Natural killer cell treated with Interleukin-12 subunit alpha and Interleukin-12 subunit beta and Interleukin-15 and Interleukin-18, amount 100 ng/mL, for 72 hours (primary cell): ENCODE results near the gene PTGES2. TPM values are rescaled to one million over a fixed set of nuclear protein-coding genes. Genes with fewer than 3 reads are reported as not detected.

Source experiments
- ATAC-seq, 2 donors: fragments of 150-1000 bp; cut with Tn5 transposase in 1 of 2; sonication (Bioruptor Pico), chemical (Tn5 transposase) in 1 of 2; 2 replicates each; pipeline ENCODE4 v1.10.0; 2021
- DNase-seq: peaks from one replicate; pipeline ENCODE4 v3.0.0; 2022; ENCODE audit warnings: low spot score
- H3K27ac Mint-ChIP-seq, 2 donors: 1 replicate in 1 of 2; 2 replicates in 1 of 2; pipeline ENCODE4 v1.8.0; 2022; ENCODE audit warnings: mixed read lengths in 2 of 2, mild to moderate bottlenecking in 1 of 2, moderate library complexity in 1 of 2
- H3K27me3 Mint-ChIP-seq, 2 donors: 1 replicate in 1 of 2; 2 replicates in 1 of 2; pipeline ENCODE4 v1.8.0; 2022; ENCODE audit warnings: mixed read lengths in 2 of 2
- H3K36me3 Mint-ChIP-seq: one replicate; pipeline ENCODE4 v1.8.0; 2022; ENCODE audit warnings: mixed read lengths
- H3K4me1 Mint-ChIP-seq, 2 donors: 1 replicate in 1 of 2; 2 replicates in 1 of 2; pipeline ENCODE4 v1.8.0; 2022; ENCODE audit warnings: low read depth in 2 of 2, mixed read lengths in 2 of 2, mild to moderate bottlenecking in 1 of 2
- H3K4me3 Mint-ChIP-seq: one replicate; pipeline ENCODE4 v1.8.0; 2022; ENCODE audit warnings: mixed read lengths
- H3K9me3 Mint-ChIP-seq: 2 replicates; pipeline ENCODE4 v1.8.0; 2022; ENCODE audit warnings: mixed read lengths
- total RNA-seq, 2 donors: library from RNA; stranded (reverse); gene quantifications; one replicate each; pipeline ENCODE4 v1.2.3, GENCODE V29; 2022

Gene PTGES2
- total RNA-seq, 2 donors from 2014 or later = 56.8 to 110 TPM

- Mint-ChIP-seq H3K36me3 (no peaks in the 10 kb centered on the region), H3K27ac (no peak overlapping the region), H3K4me1 (no peaks in the 10 kb centered on the region), H3K9me3 (no peaks in the 10 kb centered on the region), H3K4me3 (no peak overlapping the region), H3K27me3 (no peaks in the 10 kb centered on the region)
- DNase-seq (no peak), ATAC-seq (no peak)
Observed at GRCh38 chr9:128149951-128150593, 22.5 kb upstream of the PTGES2 start.

- ATAC-seq (no peak), DNase-seq (no peak)
- Mint-ChIP-seq H3K27ac (no peak within 1 kb of the TSS), H3K36me3 (no peaks in the 10 kb centered on the region), H3K27me3 (no peaks in the 10 kb centered on the region), H3K9me3 (no peaks in the 10 kb centered on the region), H3K4me1 (no peaks in the 10 kb centered on the region), H3K4me3 (no peak within 1 kb of the TSS)
Observed at GRCh38 chr9:128149001-128149701, 21.6 kb upstream of the PTGES2 start, which contains the start of gene LCN2. Gene LCN2, plus strand, starts transcription at chr9:128149453. Its CDS starts 73 bp downstream, at chr9:128149526.

GRCh38 chr9:128148509-128149000, 21.0 kb upstream of the PTGES2 start:
- no peaks in the 10 kb centered on the region for H3K36me3 Mint-ChIP-seq
- H3K4me1 Mint-ChIP-seq = no peaks in the 10 kb centered on the region
- H3K4me3 Mint-ChIP-seq = no peak overlapping the region
- ATAC-seq = no peak
- no peak overlapping the region for H3K27ac Mint-ChIP-seq
- DNase-seq = no peak
- no peaks in the 10 kb centered on the region for H3K27me3 Mint-ChIP-seq
- H3K9me3 Mint-ChIP-seq = no peaks in the 10 kb centered on the region

- Mint-ChIP-seq H3K4me3 (no peak overlapping the region), H3K27me3 (peaks cover 0 to 3% of the 10 kb centered on the region in 2 donors), H3K4me1 (peaks cover 0 to 3% of the 10 kb centered on the region in 2 donors), H3K27ac (no peak overlapping the region), H3K36me3 (no peaks in the 10 kb centered on the region), H3K9me3 (no peaks in the 10 kb centered on the region)
- ATAC-seq = peak in 1 of 2 donors; percentile 29
- DNase-seq = no peak
Observed at GRCh38 chr9:128146591-128147120, 19.1 kb upstream of the PTGES2 start.

GRCh38 chr9:128145951-128146351, 18.4 kb upstream of the PTGES2 start:
- Mint-ChIP-seq H3K4me3 (no peak overlapping the region), H3K36me3 (no peaks in the 10 kb centered on the region), H3K9me3 (no peaks in the 10 kb centered on the region), H3K27ac (no peak overlapping the region), H3K4me1 (peaks cover 0 to 3% of the 10 kb centered on the region in 2 donors), H3K27me3 (peaks cover 0 to 3% of the 10 kb centered on the region in 2 donors)
- DNase-seq = no peak
- peak; percentile 20 to 29 for ATAC-seq

- H3K9me3 Mint-ChIP-seq = no peaks in the 10 kb centered on the region
- no peak for ATAC-seq
- H3K27ac Mint-ChIP-seq = no peak overlapping the region
Observed at GRCh38 chr9:128145536-128145935, 18.0 kb upstream of the PTGES2 start.

GRCh38 chr9:128144239-128145181, 17.0 kb upstream of the PTGES2 start:
- peaks cover 0 to 3% of the 10 kb centered on the region in 2 donors for H3K4me1 Mint-ChIP-seq
- H3K27me3 Mint-ChIP-seq = peaks cover 0 to 3% of the 10 kb centered on the region in 2 donors
- H3K36me3 Mint-ChIP-seq = no peaks in the 10 kb centered on the region
- no peaks in the 10 kb centered on the region for H3K9me3 Mint-ChIP-seq
- no peak overlapping the region for H3K27ac Mint-ChIP-seq
- ATAC-seq = no peak
- no peak overlapping the region for H3K4me3 Mint-ChIP-seq
- no peak for DNase-seq

More at GRCh38 chr9:128145536-128145935, 18.0 kb upstream of the PTGES2 start:
- H3K4me1 Mint-ChIP-seq = peaks cover 0 to 3% of the 10 kb centered on the region in 2 donors
- no peaks in the 10 kb centered on the region for H3K36me3 Mint-ChIP-seq
- no peak for DNase-seq
- no peak overlapping the region for H3K4me3 Mint-ChIP-seq
- H3K27me3 Mint-ChIP-seq = peaks cover 0 to 3% of the 10 kb centered on the region in 2 donors

- peaks cover 0 to 3% of the 10 kb centered on the region in 2 donors for H3K4me1 Mint-ChIP-seq
- H3K36me3 Mint-ChIP-seq = no peaks in the 10 kb centered on the region
- no peak overlapping the region for H3K4me3 Mint-ChIP-seq
- peaks cover 0 to 3% of the 10 kb centered on the region in 2 donors for H3K27me3 Mint-ChIP-seq
- no peaks in the 10 kb centered on the region for H3K9me3 Mint-ChIP-seq
- H3K27ac Mint-ChIP-seq = no peak overlapping the region
- DNase-seq = no peak
- ATAC-seq = peak in 1 of 2 donors; percentile 20
Observed at GRCh38 chr9:128143525-128144238, 16.2 kb upstream of the PTGES2 start.

- no peaks in the 10 kb centered on the region for H3K9me3 Mint-ChIP-seq
- peak overlapping the region in 1 of 2 donors; percentile 72 for H3K27ac Mint-ChIP-seq
Observed at GRCh38 chr9:128142596-128142995, 15.1 kb upstream of the PTGES2 start.

GRCh38 chr9:128142061-128142460, 14.5 kb upstream of the PTGES2 start:
- H3K27me3 Mint-ChIP-seq = peaks cover 0 to 3% of the 10 kb centered on the region in 2 donors
- ATAC-seq (no peak), DNase-seq (no peak)
- H3K4me3 Mint-ChIP-seq = no peak overlapping the region
- H3K27ac Mint-ChIP-seq = peak overlapping the region in 1 of 2 donors; percentile 72
- peaks cover 0 to 3% of the 10 kb centered on the region in 2 donors for H3K4me1 Mint-ChIP-seq
- no peaks in the 10 kb centered on the region for H3K36me3 Mint-ChIP-seq
- no peaks in the 10 kb centered on the region for H3K9me3 Mint-ChIP-seq

More at GRCh38 chr9:128142596-128142995, 15.1 kb upstream of the PTGES2 start:
- ATAC-seq (no peak), DNase-seq (no peak)
- Mint-ChIP-seq H3K27me3 (peaks cover 0 to 3% of the 10 kb centered on the region in 2 donors), H3K4me1 (peaks cover 0 to 3% of the 10 kb centered on the region in 2 donors), H3K4me3 (no peak overlapping the region), H3K36me3 (no peaks in the 10 kb centered on the region)

- Mint-ChIP-seq H3K4me3 (no peak overlapping the region), H3K4me1 (peaks cover 0 to 3% of the 10 kb centered on the region in 2 donors), H3K27me3 (peaks cover 0 to 3% of the 10 kb centered on the region in 2 donors), H3K27ac (peak overlapping the region in 1 of 2 donors; percentile 72), H3K9me3 (no peaks in the 10 kb centered on the region), H3K36me3 (no peaks in the 10 kb centered on the region)
- DNase-seq (no peak), ATAC-seq (no peak)
Observed at GRCh38 chr9:128141604-128142003, 14.1 kb upstream of the PTGES2 start.

GRCh38 chr9:128139621-128140020, 12.1 kb upstream of the PTGES2 start:
- H3K4me1 Mint-ChIP-seq = peaks cover 0 to 3% of the 10 kb centered on the region in 2 donors
- ATAC-seq (no peak), DNase-seq (no peak)
- no peak overlapping the region for H3K27ac Mint-ChIP-seq
- H3K36me3 Mint-ChIP-seq = no peaks in the 10 kb centered on the region
- H3K27me3 Mint-ChIP-seq = peaks cover 5 to 10% of the 10 kb centered on the region in 2 donors
- H3K4me3 Mint-ChIP-seq = no peak overlapping the region
- H3K9me3 Mint-ChIP-seq = no peaks in the 10 kb centered on the region
